PFSK-1 (cell line): ENCODE results near the gene ACSF2.

ENCODE experiments used
- FOXP2 ChIP-seq: optimal IDR thresholded peaks from 2 replicates; pipeline ENCODE3; 2011; ENCODE audit warnings: borderline replicate concordance, control low read depth, inconsistent platforms; ENCODE audit not compliant: insufficient read depth; ENCODE audit errors: extremely low read length, extremely low read depth
- POLR2AphosphoS5 ChIP-seq: IDR thresholded peaks from 2 replicates; pipeline ENCODE4 v1.6.1; 2012; ENCODE audit warnings: low read depth, mild to moderate bottlenecking, control low read depth, low read length, moderate library complexity
- REST ChIP-seq, 2 experiments: IDR thresholded peaks; 2 replicates each; pipeline versions ENCODE4 v1.6.1 to v1.8.0; 2011 to 2012; ENCODE audit warnings: low read depth in 2 of 2, low read length in 2 of 2, control low read depth in 1 of 2, inconsistent platforms in 1 of 2, mild to moderate bottlenecking in 1 of 2, moderate library complexity in 1 of 2; ENCODE audit not compliant: insufficient read depth in 1 of 2
- SIN3A ChIP-seq: IDR thresholded peaks from 2 replicates; pipeline ENCODE4 v1.6.1; 2012; ENCODE audit warnings: mild to moderate bottlenecking, low read length, moderate library complexity, borderline replicate concordance; ENCODE audit not compliant: insufficient read depth
- TAF1 ChIP-seq: IDR thresholded peaks from 2 replicates; pipeline ENCODE4 v1.6.1; 2012; ENCODE audit warnings: low read length, control low read depth, borderline replicate concordance; ENCODE audit not compliant: insufficient read depth

ACSF2 gene

DNA sequence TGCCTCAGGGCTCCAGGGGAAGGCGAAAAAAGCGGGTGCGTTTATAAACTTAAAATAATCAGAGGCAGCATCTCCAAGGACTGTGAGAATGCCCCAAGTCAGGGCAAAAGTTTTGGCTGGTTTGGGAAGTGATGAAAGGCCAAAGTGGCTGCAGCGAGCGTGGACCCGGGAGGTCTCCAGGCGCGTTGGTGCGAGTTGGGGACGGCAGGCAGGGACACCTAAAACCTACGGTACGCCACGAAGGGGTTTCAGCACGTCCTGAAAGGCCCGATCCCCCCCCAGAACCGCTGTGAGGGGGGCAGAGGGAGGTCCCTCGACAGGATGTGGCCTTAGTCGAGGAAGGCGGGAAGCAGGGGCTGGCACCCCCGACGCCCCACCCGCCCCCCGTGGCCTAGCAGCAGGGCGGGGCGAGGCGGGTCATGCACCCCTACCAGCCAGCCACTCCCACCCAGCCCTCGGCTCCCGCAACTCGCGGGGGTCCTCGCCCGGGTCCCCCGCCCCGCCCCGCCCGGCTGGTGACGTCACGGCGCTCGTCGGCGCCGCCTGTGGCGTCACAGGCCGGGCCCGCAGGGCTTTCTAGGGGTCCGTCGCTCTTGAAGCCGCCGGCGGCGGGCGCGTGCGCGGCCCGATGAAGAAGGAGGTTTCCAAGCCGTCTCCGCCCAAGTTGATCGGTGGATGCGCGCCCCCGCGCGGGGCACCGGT is 82.0 kb downstream of the ACSF2 start, which contains the start of gene MYCBPAP:
Gene MYCBPAP (plus strand): TSS at position 569 of the 702 bp plus-strand sequence. CDS start 236 bp downstream, outside the sequence.
- TF ChIP-seq SIN3A = no peak
- no peak for TF ChIP-seq REST (IDR thresholded peaks at IDR 0.05; ENCODE audit: insufficient read depth in 1 of 2, low read depth in 2 of 2, low read length in 2 of 2)
- TF ChIP-seq POLR2AphosphoS5 = no peak
- no peak for TF ChIP-seq FOXP2
- TF ChIP-seq TAF1 = no peak

DNA sequence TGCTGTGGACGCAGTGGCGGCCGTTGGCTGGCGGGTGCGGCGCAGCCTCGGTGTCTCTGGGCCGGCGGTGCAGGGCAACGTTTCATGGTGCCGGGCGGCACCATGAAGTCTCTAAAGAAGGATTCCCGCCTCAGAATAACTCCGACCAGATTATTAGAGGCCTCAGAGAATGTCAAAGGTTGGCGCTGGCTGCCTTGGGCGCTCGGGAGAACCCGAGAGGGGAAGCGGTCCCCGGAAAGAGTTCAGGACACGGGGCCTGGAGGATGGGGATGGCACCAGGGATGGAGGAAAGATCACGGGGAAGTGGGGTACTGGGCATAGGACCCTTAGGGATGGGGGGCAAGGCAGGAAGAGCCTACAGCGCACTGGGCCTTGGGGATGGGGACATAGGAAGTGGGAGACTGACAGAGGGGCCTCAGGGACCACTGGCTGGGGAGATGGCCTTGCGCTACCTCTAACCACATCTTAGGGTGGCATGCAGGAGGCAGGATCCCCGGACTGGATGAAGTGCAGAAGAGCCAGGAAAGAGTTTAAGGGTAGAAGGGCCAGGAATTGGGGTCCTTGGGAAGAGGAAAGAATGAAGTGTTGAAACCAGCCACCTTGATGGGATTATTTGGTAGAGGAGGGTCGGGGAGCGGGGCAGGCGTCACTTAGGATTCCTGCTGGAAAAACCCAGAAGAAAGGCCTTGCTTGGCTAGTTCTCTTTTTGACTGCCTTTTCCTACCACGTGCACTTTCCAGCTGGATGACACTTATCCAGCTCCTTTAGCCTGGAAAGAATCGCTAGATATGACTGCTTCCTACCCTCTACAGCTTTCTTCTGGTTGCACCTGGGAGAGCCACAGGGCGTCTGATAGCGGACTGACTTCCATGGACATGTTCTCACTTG is 82.8 kb downstream of the ACSF2 start:
- no peak for TF ChIP-seq SIN3A
- no peak for TF ChIP-seq TAF1
- TF ChIP-seq FOXP2 = no peak
- TF ChIP-seq REST (IDR thresholded peaks at IDR 0.05; ENCODE audit: insufficient read depth in 1 of 2, low read depth in 2 of 2, low read length in 2 of 2) = no peak
- TF ChIP-seq POLR2AphosphoS5 = no peak

GRCh38 chr17:50511058-50511457 is 85.0 kb downstream of the ACSF2 start:
- no peak for TF ChIP-seq SIN3A
- no peak for TF ChIP-seq TAF1
- no peak for TF ChIP-seq REST (IDR thresholded peaks at IDR 0.05; ENCODE audit: insufficient read depth in 1 of 2, low read depth in 2 of 2, low read length in 2 of 2)
- no peak for TF ChIP-seq FOXP2
- TF ChIP-seq POLR2AphosphoS5 = no peak

- TF ChIP-seq TAF1 (no peak), POLR2AphosphoS5 (no peak), SIN3A (no peak), FOXP2 (no peak), REST (IDR thresholded peaks at IDR 0.05; ENCODE audit: insufficient read depth in 1 of 2, low read depth in 2 of 2, low read length in 2 of 2) (no peak)
Observed at GRCh38 chr17:50513495-50513894, 87.5 kb downstream of the ACSF2 start.
